Mucosa of descending colon (tissue), 3 donors: Measurements from ENCODE around the gene EIF4EBP2. TPM values are rescaled to one million over a fixed set of nuclear protein-coding genes. Genes with fewer than 3 reads are reported as not detected.
A peak's percentile ranks its signal among the peaks of the same experiment; 100 is the strongest.

Experiments used
- ATAC-seq: fragments of 200-7000 bp; cut with Tn5 transposase; one replicate; pipeline ENCODE4 v1.9.1; 2020; ENCODE audit warnings: mild to moderate bottlenecking, moderate library complexity
- DNase-seq, 3 donors: peaks; one replicate each; pipeline ENCODE4 v3.0.0-alpha.2; 2020
- H3K36me3 ChIP-seq: fragments of 200-600 bp; one replicate; pipeline ENCODE4 v1.8.0; 2021; ENCODE audit warnings: low read depth, mild to moderate bottlenecking
- H3K4me1 ChIP-seq: fragments of 200-600 bp; one replicate; pipeline ENCODE4 v1.8.0; 2021; ENCODE audit warnings: low read depth, mild to moderate bottlenecking
- H3K4me3 ChIP-seq: fragments of 200-600 bp; one replicate; pipeline ENCODE4 v1.8.0; 2021; ENCODE audit warnings: mild to moderate bottlenecking
- H3K9me3 ChIP-seq: fragments of 200-600 bp; one replicate; pipeline ENCODE4 v1.8.0; 2021; ENCODE audit warnings: mild to moderate bottlenecking
- CTCF ChIP-seq: fragments of 200-600 bp; IDR thresholded peaks from one replicate; pipeline ENCODE4 v1.8.0; 2022; ENCODE audit warnings: antibody characterized with exemption, mild to moderate bottlenecking
- intact Hi-C, 2 donors: fragments of 100-400 bp; cut with DNase I in 1 of 2; cut with micrococcal nuclease in 1 of 2; formaldehyde crosslinking; loops; one replicate each; pipeline versions ENCODE4 v1.11.0 to v1.11.1; 2022; cut with DNase I, micrococcal nuclease
- total RNA-seq, 3 donors: library from RNA; stranded (reverse); fragmentation: NEBNext Ultra II Directional in 2 of 3; extraction: Animal tissue kit (Norgen Biotek cat#: 25700) in 2 of 3; gene quantifications; one replicate each; pipeline versions ENCODE4 v1.2.1 to v1.2.4, GENCODE V29; 2021 to 2023
- donor health status: DM: no; HTN: no; CAD: no; lungs with moderate emphysema.
- donor health status: DM: no; HTN: no; CAD: no.
- donor health status: DM: no; HTN: yes; CAD: no.

Gene EIF4EBP2
- total RNA-seq, 3 donors from 2014 or later: 88.1 to 131 (median 105) TPM

- ATAC-seq: no peak
- no peaks in the 10 kb centered on the region for H3K9me3 ChIP-seq
- intact Hi-C loops: no loop called here
- no peak for TF ChIP-seq CTCF
- no peak for DNase-seq
- H3K4me1 ChIP-seq: no peaks in the 10 kb centered on the region
- no peak overlapping the region for H3K4me3 ChIP-seq
- no peaks in the 10 kb centered on the region for H3K36me3 ChIP-seq
Measured at GRCh38 chr10:70371846-70372245, 32.1 kb upstream of the EIF4EBP2 start.

GRCh38 chr10:70374775-70375614 lies 28.9 kb upstream of the EIF4EBP2 start:
- H3K4me3 ChIP-seq: no peak overlapping the region
- no peak for DNase-seq
- ATAC-seq: no peak
- intact Hi-C loops: no loop called here
- no peaks in the 10 kb centered on the region for H3K4me1 ChIP-seq
- no peaks in the 10 kb centered on the region for H3K9me3 ChIP-seq
- H3K36me3 ChIP-seq: no peaks in the 10 kb centered on the region
- no peak for TF ChIP-seq CTCF

GRCh38 chr10:70376436-70377378 lies 27.2 kb upstream of the EIF4EBP2 start:
- Histone ChIP-seq H3K4me3 (no peak overlapping the region), H3K36me3 (no peaks in the 10 kb centered on the region), H3K4me1 (peaks cover 5% of the 10 kb centered on the region), H3K9me3 (no peaks in the 10 kb centered on the region)
- ATAC-seq: no peak
- no peak for DNase-seq
- intact Hi-C loops: no loop called here
- no peak for TF ChIP-seq CTCF

- intact Hi-C loops: no loop called here
- Histone ChIP-seq H3K4me3 (no peak overlapping the region), H3K36me3 (no peaks in the 10 kb centered on the region), H3K4me1 (peaks cover 7% of the 10 kb centered on the region), H3K9me3 (no peaks in the 10 kb centered on the region)
- DNase-seq (no peak), ATAC-seq (no peak)
- no peak for TF ChIP-seq CTCF
Measured at GRCh38 chr10:70378122-70378521, 25.8 kb upstream of the EIF4EBP2 start.

- intact Hi-C loops: no loop called here
- peak in 1 of 3 donors; percentile 32 for DNase-seq
- ATAC-seq: no peak
- Histone ChIP-seq H3K36me3 (no peaks in the 10 kb centered on the region), H3K9me3 (no peaks in the 10 kb centered on the region), H3K4me3 (no peak overlapping the region), H3K4me1 (peaks cover 7% of the 10 kb centered on the region)
- peak; percentile 72 for TF ChIP-seq CTCF
Measured at GRCh38 chr10:70379581-70380176, 24.3 kb upstream of the EIF4EBP2 start.
